CD4-positive, alpha-beta T cell (primary cell): ENCODE results near the gene WDTC1. TPM values are rescaled to one million over a fixed set of nuclear protein-coding genes. Genes with fewer than 3 reads are reported as not detected.

Source experiments
- ATAC-seq: fragments of 200-7000 bp; cut with Tn5 transposase; one replicate; pipeline ENCODE4 v1.10.0; 2022; ENCODE audit warnings: mild to moderate bottlenecking; ENCODE audit not compliant: poor library complexity
- CTCF ChIA-PET: fragments of 350-600 bp; sonication (Branson Sonifier 250); formaldehyde crosslinking; loops from one replicate; lab custom pipeline; 2021; ENCODE audit warnings: antibody characterized with exemption, inconsistent platforms; lab: Charles Lee
- POLR2A ChIA-PET: fragments of 350-600 bp; sonication (Branson Sonifier 250); formaldehyde crosslinking; loops from one replicate; lab custom pipeline; 2021; ENCODE audit warnings: antibody characterized with exemption, inconsistent platforms; lab: Charles Lee
- DNase-seq, 14 experiments: peaks; one replicate each; pipeline ENCODE4 v3.0.0-alpha.2; 2013 to 2020; ENCODE audit warnings: mixed read lengths in 2 of 14
- H3K27ac ChIP-seq, 2 donors: one replicate each; pipeline versions ENCODE4 v1.5.1 to v1.7.0; 2013; ENCODE audit warnings: low read length in 2 of 2, low read depth in 1 of 2, mild to moderate bottlenecking in 1 of 2
- H3K27me3 ChIP-seq, 2 experiments: 1 replicate in 1 of 2; 2 replicates in 1 of 2; pipeline versions ENCODE4 v1.6.1 to v1.7.0; 2013; ENCODE audit warnings: low read length in 2 of 2, control low read depth in 1 of 2, mild to moderate bottlenecking in 1 of 2, moderate library complexity in 1 of 2; ENCODE audit not compliant: insufficient read depth in 2 of 2, control insufficient read depth in 1 of 2
- H3K36me3 ChIP-seq: one replicate; pipeline ENCODE4 v1.6.1; 2013; ENCODE audit warnings: low read length, control low read depth; ENCODE audit not compliant: insufficient read depth
- H3K4me1 ChIP-seq: one replicate; pipeline ENCODE4 v1.6.1; 2013; ENCODE audit warnings: low read length, control low read depth; ENCODE audit not compliant: insufficient read depth
- H3K4me3 ChIP-seq: one replicate; pipeline ENCODE4 v1.5.1; 2013; ENCODE audit warnings: mild to moderate bottlenecking, low read length, moderate library complexity
- H3K9me3 ChIP-seq, 2 experiments: 1 replicate in 1 of 2; 2 replicates in 1 of 2; pipeline versions ENCODE4 v1.6.1 to v1.7.0; 2013; ENCODE audit warnings: low read length in 2 of 2, mild to moderate bottlenecking in 2 of 2, control low read depth in 1 of 2, moderate library complexity in 1 of 2; ENCODE audit not compliant: control insufficient read depth in 1 of 2, insufficient read depth in 1 of 2
- H3K27ac Mint-ChIP-seq: one replicate; pipeline ENCODE4 v1.8.0; 2020; ENCODE audit warnings: mixed read lengths
- H3K27me3 Mint-ChIP-seq: one replicate; pipeline ENCODE4 v1.8.0; 2021; ENCODE audit warnings: mixed read lengths
- H3K36me3 Mint-ChIP-seq: one replicate; pipeline ENCODE4 v1.8.0; 2021; ENCODE audit warnings: low read depth, mixed read lengths
- H3K4me1 Mint-ChIP-seq: one replicate; pipeline ENCODE4 v1.8.0; 2021; ENCODE audit warnings: low read depth, mixed read lengths
- H3K4me3 Mint-ChIP-seq: one replicate; pipeline ENCODE4 v1.8.0; 2020; ENCODE audit warnings: mild to moderate bottlenecking, mixed read lengths
- H3K9me3 Mint-ChIP-seq: one replicate; pipeline ENCODE4 v1.8.0; 2020; ENCODE audit warnings: mixed read lengths
- CTCF ChIP-seq: fragments of 200-600 bp; IDR thresholded peaks from one replicate; pipeline ENCODE4 v1.8.0; 2022; ENCODE audit warnings: antibody characterized with exemption, mild to moderate bottlenecking
- intact Hi-C, 2 experiments: fragments of 100-400 bp; cut with DNase I in 1 of 2; cut with micrococcal nuclease in 1 of 2; formaldehyde crosslinking; loops; one replicate each; pipeline versions ENCODE4 v1.15.1 to v1.9.0; 2023 to 2025; cut with DNase I, micrococcal nuclease
- total RNA-seq, 174 experiments: library from RNA in 2 of 174; stranded (reverse) in 2 of 174; gene quantifications; one replicate each; pipeline ENCODE4 v1.2.3 and lab custom pipeline; 2021 to 2026

WDTC1 gene
- total RNA-seq, 2 experiments from 2014 or later: 17.7 to 18.6 TPM

GRCh38 chr1:27339213-27339612, 104.8 kb downstream of the WDTC1 start:
- intact Hi-C loops: no loop called here
- Mint-ChIP-seq H3K9me3 (no peaks in the 10 kb centered on the region), H3K27me3 (no peaks in the 10 kb centered on the region), H3K27ac (peak overlapping the region; percentile 94), H3K4me1 (peaks cover 50% of the 10 kb centered on the region), H3K4me3 (peak overlapping the region; percentile 67), H3K36me3 (peaks cover 47% of the 10 kb centered on the region)
- no peak overlapping the region for H3K4me3 ChIP-seq
- no peak overlapping the region for H3K27ac ChIP-seq
- POLR2A ChIA-PET: interaction anchor here (6.3 kb wide), 1 partner anchor 18 kb away, joined by 56 read pairs; no protein-coding TSS in a partner anchor
- H3K36me3 ChIP-seq: peaks cover 31% of the 10 kb centered on the region
- H3K9me3 ChIP-seq: no peaks in the 10 kb centered on the region
- H3K4me1 ChIP-seq: peaks cover 41% of the 10 kb centered on the region
- no peaks in the 10 kb centered on the region for H3K27me3 ChIP-seq
- no peak for TF ChIP-seq CTCF
- CTCF ChIA-PET: no interaction called here
- DNase-seq (no peak), ATAC-seq (no peak)

GRCh38 chr1:27341525-27342252, 107.3 kb downstream of the WDTC1 start, which contains the start of gene SYTL1:
Gene SYTL1, plus strand, starts transcription at chr1:27342022. Its CDS starts 3,313 bp downstream, at chr1:27345335.
- H3K4me3 ChIP-seq: peak within 1 kb of the TSS; percentile 89
- CTCF ChIA-PET: interaction anchor here (1.0 to 3.7 kb wide), 7 partner anchors 9 to 53 kb away, joined by 3 to 30 read pairs (median 6); no protein-coding TSS in a partner anchor
- Mint-ChIP-seq H3K9me3 (no peaks in the 10 kb centered on the region), H3K4me3 (peak within 1 kb of the TSS; percentile 98), H3K27ac (peak within 1 kb of the TSS; percentile 94), H3K36me3 (peaks cover 43% of the 10 kb centered on the region), H3K27me3 (no peaks in the 10 kb centered on the region), H3K4me1 (peaks cover 64% of the 10 kb centered on the region)
- H3K4me1 ChIP-seq: peaks cover 63% of the 10 kb centered on the region
- TF ChIP-seq CTCF: no peak
- POLR2A ChIA-PET: interaction anchor here (0.6 to 6.3 kb wide), 16 partner anchors 8 to 384 kb away, joined by 3 to 56 read pairs (median 4); partner anchors contain the start of genes FAM76A and TMEM222
- ATAC-seq (peak; percentile 61), DNase-seq (peak; percentile 45 to 82 (median 59))
- no peaks in the 10 kb centered on the region for H3K9me3 ChIP-seq
- peak within 1 kb of the TSS; percentile 80 to 84 for H3K27ac ChIP-seq
- peaks cover 27% of the 10 kb centered on the region for H3K36me3 ChIP-seq
- no peaks in the 10 kb centered on the region for H3K27me3 ChIP-seq
- intact Hi-C loops: loop anchor here (1.0 to 10.0 kb wide), 5 partner anchors 8 to 1213 kb away; partner anchors contain the start of genes TMEM222 (in 2 of the 2) and TRNAU1AP (in 1 of the 2)

GRCh38 chr1:27342391-27342777, 108.0 kb downstream of the WDTC1 start:
- peak overlapping the region; percentile 98 for H3K4me3 Mint-ChIP-seq
- Histone ChIP-seq H3K4me3 (peak overlapping the region; percentile 89), H3K27me3 (no peaks in the 10 kb centered on the region), H3K4me1 (peaks cover 70% of the 10 kb centered on the region), H3K27ac (peak overlapping the region; percentile 80 to 84), H3K9me3 (no peaks in the 10 kb centered on the region), H3K36me3 (peaks cover 31% of the 10 kb centered on the region)
- CTCF ChIA-PET: interaction anchor here (1.0 to 3.7 kb wide), 6 partner anchors 10 to 53 kb away, joined by 3 to 30 read pairs (median 7); no protein-coding TSS in a partner anchor
- H3K4me1 Mint-ChIP-seq: peaks cover 64% of the 10 kb centered on the region
- DNase-seq (peak in 9 of 14 experiments; percentile 26 to 66 (median 47)), ATAC-seq (peak; percentile 39)
- H3K27ac Mint-ChIP-seq: peak overlapping the region; percentile 94
- POLR2A ChIA-PET: interaction anchor here (0.6 to 6.3 kb wide), 8 partner anchors 7 to 45 kb away, joined by 3 to 56 read pairs (median 6); partner anchors contain the start of gene TMEM222
- no peaks in the 10 kb centered on the region for H3K9me3 Mint-ChIP-seq
- no peak for TF ChIP-seq CTCF
- intact Hi-C loops: loop anchor here (2.0 to 10.0 kb wide), 4 partner anchors 14 to 1212 kb away; partner anchors contain the start of genes TMEM222 (in 2 of the 2) and TRNAU1AP (in 1 of the 2)
- H3K27me3 Mint-ChIP-seq: no peaks in the 10 kb centered on the region
- peaks cover 42% of the 10 kb centered on the region for H3K36me3 Mint-ChIP-seq
